Inflammatory macrophage (primary cell): Measurements from ENCODE around the gene SAMD4A.
"Not testable (repeated sequence)": the region's sequence is repeated elsewhere in the genome, so short reads cannot be mapped to it uniquely, and the experiment has no call there.

Experiments
- DNase-seq, 2 donors: peaks; one replicate each; pipeline ENCODE4 v3.0.0-alpha.2; 2020 to 2022

Gene SAMD4A

DNA sequence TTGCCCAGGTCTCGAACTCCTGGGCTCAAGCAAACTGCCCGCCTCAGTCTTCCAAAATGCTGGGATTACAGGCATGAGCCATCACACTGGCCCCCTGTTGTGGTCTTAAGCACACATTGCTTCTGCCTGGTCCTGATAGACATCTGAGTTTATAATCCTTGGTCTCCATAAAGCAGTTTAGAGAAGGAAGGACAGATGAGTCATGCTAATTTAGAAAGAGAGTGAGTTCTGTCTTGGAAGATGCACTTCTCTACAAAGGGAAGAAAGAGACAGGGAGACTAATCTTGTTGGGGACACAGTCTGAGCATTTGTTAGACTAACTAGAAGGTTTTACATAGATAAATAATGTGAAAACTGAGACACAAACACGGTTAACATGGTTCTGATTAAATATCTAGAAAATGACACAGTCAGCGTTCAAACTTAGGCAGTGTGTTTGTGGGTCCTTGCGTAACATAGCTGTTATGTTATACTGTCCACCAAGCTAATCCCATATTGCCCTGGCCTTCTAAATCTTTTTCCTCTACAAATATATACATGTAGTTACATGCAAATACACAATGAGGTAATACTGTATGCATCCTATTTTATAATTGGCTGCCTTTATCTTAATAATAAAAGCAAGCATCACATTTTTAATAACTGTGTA is 31.0 kb downstream of the SAMD4A start:
- peak; percentile 21 to 48 for DNase-seq

DNA sequence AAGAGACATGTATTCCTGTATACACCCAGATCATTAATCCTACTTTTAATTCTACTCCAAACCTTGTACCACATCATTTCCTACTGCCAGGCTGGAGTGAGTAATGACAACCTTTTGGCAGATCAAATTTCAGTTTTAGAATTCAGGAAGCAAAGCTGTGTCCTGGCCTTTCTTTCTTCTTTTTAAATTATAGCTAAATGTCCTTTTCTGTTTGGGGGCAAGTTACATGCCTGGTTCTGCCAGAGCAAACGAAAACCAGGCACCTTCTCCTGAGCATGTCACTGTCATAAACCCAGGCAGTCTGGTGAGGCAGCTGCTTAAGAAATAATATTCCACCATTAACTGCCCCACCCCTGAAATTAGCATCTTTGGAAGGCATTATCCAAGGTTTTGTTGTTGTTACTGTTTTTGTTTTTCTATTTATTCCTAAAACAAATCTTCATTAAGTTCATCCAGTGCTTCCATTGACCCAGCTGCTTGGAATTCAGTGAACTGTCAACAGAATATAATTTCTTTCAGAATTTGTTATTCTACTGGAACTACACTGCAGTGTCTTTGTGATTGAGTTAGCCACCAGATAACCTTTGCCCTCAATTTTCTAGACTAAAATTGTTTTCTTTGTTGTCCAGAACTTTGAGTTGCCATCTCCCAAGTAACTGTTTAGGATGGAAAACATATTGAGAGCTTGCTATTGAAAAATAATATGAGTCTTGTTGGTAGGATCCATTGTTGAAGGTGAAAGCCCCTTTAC is 33.2 kb downstream of the SAMD4A start:
- no peak for DNase-seq

DNA sequence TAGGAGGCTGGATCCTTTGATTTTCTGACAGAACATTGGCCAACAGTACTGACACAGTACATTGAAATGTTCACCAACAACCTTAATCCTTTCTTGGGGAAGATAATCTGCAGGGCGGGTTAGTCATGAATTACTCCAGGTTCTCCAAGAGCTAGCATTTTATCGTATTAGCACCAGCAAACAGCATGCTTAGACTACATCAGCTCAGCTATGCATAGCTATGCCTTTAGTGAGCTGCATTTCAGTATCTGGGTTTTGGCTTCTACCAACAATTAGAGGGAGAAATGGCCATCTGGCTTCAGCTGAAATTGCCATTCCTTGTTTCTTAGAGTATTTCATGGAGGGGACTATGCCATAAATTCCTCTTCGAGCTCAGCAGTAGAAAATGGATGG is 33.8 kb downstream of the SAMD4A start:
- no peak for DNase-seq

DNA sequence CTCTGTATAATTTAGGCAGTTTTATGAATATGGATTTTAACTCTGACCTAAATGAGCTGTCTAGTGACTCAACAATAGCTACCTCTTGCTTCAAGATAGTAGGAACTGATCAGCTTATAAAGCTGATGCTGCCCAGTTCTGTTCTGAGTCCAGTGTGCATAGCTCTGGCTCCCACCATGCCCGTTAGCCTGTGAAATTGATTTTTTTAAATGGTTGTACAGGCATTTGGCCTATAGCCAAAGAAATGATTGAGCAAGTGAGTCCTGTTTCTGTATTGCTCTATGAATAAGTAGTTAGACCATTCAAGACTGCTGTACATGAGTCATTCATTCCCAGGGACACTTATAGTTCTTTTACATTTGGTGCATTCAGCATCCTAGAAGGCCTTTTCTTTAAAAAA is 36.4 kb downstream of the SAMD4A start:
- peak in 1 of 2 donors; percentile 11 for DNase-seq

DNA sequence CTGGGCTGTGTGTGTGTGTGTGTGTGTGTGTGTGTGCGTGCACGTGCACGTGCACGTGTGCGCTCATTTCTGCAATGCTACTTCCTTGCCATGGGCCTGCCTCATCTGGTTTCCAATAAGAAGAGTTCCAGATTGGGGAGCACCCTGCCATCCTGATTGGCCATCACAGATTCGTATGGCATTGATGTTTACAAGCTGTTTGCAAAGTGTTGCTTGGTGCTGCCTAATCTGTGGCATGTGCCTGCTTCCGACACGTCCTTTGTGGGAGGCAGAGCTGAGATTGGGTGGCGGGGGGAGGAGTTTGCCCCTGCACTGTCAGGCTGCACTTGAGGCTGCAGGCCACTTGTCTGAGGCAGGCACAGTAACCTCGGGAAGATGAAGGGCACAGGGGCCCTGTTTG is 39.2 kb downstream of the SAMD4A start:
- DNase-seq = no peak

DNA sequence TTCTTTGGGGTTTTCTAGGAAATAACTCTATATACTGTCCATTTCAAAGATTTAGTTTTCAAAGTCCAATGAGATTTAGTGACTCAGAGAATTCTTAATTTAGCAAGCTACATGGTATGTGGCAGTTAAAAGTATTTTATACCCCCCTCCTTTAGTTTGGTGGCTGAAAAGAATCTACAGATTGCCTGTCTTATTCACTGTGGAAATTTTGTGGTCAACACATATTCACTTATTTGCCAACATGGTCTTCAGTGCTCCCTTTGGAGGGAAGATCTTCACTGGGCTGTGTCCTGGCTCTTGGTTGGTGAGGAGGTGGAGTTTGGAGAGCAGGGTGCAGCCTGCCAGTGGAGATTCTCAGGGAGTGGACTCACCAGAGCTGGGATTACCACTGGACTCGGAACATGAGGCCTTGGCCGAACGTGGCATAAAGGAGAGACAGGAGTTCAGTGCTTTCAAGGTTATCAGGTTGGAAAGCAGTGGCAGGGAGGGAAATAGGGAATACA is 39.8 kb downstream of the SAMD4A start:
- DNase-seq = no peak

DNA sequence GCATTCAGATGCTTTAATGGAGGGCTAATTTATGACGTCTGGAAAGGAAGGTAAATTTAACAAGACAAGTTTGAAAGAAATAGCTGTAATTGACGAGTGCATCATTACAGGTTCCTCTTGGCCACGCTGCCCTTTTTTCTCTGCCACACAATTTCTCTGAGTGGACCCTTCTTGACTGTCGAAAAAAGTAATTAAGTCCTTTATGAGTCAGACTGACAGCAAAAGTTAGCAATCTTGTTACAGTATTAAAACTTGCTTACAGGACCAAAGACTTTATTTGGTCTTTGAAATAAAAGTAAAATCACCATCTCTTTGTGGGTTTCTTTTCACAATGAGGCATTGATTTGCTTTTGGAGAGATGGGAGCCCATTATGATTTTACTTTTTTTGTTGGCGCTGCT is 42.6 kb downstream of the SAMD4A start:
- no peak for DNase-seq

DNA sequence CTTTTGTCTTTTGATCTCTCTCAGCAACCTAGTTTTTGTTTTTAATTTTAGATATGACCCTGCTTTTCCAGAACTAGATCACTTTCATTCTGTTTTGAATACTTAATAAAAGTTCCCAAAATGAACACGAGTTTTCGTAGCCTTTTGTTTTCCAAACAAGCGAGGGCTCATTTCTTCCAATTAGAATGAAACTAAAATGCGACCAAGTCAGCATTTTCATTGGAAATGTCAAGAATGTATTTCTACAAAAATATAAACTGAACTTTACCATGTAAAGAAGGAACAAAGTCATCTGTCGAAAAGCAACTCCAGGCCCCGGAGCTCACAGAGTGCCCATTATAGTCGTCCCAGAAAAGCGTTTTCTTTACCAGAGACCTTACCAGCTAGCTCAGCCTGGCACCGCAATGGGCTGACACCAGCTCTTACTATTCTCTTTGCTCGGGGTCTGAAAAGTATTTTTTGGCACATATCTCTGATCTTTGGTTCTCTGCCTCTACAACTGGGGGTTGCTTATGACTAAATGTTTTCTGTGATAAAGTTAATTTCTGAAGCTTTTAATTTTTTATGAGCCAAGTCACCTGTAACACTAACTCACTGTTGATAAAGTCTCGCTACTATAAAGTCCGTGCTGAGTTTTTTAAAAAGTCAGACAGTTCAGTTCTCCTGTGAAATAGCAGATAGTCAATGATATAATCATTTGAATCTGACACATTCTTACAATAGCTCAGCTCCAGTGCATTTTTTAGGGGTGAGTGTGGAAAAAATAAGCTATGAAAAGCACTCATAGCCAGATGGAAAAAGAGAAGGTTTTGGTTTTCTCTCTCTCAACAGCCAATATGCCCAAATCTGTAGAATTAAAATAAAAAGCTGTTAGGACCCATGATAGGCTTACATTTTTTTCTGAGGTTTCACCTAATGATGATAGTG is 43.4 kb downstream of the SAMD4A start:
- DNase-seq = no peak

DNA sequence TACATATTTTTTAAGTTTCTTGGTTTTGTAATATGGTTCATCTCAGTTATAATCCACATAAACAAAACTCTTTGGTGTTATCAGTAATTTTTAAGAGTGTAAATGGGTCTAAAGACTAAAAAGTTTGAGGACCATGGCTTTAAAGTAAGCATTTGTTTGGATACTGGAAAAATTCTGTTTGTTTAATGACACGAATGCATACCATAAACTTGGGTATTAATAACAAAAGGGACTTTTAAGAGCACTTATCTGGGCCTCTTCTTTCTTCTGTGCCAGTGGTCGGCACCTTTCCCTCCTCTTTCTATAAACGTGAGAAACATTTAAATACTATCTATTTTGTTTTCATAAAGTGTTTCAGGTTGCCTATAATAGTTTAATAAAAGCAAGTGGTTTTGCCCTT is 47.4 kb downstream of the SAMD4A start:
- no peak for DNase-seq

DNA sequence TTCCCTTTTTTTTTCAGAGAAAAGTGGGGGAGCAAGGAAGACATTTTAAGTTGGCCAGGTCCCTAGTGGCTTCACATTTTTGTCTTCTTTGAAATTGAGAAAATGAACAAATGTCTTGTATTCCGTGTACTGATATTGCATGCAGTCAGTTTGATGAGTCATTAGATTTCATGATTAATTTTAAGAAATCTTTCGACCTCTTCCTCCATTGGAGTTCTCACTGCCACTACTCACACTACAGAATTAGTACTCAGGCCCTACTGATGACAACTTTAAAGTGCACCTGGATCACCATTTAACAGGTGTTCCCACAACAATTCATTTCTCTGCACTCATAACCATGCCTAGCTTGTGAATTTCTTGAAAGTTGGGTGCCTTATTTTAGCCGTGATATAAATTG is 50.5 kb downstream of the SAMD4A start:
- DNase-seq = peak in 1 of 2 donors; percentile 48

DNA sequence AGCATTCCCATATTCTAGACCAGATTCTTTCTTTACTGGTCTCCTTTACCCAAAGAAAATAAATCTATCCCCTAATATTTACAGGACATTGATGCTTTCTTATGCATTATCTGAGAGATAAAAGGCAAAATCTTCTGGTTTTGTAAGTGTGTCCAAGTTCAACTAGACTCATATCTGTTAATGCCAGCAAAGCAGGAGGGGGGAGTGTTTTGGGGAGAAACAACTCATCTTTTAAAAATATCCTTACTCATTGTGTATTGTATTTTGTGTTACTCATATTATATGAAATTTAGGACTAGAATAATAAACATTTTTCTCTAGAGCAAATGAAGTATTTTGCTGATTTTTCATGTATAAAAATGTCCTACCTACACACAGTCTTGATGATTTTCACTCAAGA is 54.8 kb downstream of the SAMD4A start:
- DNase-seq = no peak

DNA sequence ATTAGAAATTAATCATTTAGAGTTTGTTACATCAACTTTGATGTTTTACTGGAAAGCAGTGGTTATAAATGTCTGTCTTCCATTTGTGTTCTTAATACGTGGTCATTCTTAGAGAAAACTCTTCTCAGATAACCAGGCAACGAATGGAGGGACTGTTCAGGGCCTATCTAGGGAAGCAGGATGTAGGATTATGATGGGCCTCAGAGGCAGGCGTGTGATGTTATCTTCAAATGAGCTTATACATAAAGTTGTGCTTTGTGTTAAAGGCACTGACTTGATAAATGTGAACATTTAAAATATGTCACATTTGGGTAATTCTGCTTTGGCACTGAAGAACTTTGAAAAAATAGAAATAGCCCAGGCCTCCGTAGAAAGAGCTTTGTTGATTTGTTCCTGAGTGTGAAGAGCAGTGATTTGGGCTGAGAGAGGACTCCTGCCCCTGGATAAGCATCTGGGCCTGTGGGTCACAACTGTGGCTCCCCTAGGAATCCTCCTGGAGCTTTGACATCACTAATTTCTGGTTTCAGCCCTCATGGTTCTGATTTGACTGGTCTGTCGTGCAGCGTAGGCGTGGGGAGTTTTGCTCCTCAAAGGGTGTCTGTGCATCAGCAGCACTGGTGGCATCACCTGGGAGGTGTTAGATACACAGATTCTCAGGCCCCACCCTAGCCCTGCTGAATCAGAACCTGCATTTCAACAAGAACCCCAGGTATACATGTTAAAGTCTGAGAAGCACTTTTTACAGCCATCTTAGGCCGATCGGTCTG is 55.4 kb downstream of the SAMD4A start:
- no peak for DNase-seq

DNA sequence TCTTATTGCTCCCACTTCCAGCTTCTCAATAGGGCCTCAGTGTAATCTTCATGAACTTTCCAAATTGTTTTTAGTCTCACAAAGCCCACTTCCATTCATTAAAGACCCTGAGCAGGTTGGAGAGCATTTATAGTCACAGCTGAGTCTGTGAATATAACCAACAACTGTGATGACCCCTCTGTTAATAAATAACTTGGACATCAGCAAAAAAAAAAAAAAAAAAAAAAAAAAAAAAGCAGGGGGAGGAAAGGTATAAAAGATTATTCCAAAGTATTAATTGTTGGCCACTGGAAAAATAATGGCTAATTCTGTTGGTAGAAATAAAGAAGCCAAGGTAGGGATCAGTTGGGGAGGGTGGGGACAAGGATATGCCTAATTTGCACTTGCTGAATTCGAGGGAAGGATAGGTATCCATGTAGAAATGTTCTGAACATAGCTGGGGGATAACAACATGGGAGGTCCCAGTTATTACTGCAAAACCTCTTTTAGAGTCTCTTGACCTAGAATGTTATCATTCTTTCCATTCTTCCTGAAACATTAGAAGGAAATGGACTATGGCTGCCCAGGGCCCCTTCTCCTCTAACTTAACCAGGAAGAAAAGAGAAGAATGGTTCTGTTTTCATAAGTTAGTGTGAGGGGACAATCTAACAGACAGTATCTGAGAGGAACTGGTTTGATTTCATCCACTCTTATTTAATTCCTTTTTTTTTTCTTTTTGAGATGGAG is 56.5 kb downstream of the SAMD4A start:
- DNase-seq = no peak

DNA sequence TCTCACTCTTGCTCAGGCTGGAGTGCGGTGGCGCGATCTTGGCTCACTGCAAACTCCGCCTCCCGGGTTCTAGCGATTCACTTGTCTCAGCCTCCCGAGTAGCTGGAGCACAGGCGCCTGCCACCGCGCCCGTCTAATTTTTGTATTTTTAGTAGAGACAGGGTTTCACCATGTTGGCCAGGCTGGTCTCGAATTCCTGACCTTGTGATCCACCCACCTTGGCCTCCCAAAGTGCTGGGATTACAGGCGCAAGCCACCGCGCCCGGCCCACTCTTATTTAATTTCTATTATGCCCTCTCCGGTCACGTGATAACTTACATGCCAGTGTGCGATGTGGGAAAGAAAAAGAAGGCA is 57.1 kb downstream of the SAMD4A start:
- DNase-seq = not testable (repeated sequence)

DNA sequence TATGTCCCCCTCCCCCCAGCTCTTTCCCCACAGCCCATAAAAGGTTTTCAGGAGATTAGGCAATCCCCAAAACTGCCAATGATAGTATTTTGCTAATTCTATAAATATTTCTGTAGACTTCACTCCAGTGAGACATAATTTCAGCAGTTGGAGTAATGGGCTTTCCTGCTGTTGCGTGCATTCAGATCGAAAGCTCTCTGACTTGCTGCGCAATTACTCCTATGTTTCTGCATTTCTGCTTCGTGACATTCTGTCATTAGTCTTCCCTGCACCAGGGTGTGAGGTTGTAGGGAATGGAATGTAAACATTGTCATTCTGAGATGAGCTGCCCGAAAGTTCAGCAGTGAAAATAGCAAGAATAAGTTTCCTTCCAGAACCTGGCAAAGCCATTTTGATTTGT is 58.2 kb downstream of the SAMD4A start:
- DNase-seq = peak in 1 of 2 donors; percentile 29

DNA sequence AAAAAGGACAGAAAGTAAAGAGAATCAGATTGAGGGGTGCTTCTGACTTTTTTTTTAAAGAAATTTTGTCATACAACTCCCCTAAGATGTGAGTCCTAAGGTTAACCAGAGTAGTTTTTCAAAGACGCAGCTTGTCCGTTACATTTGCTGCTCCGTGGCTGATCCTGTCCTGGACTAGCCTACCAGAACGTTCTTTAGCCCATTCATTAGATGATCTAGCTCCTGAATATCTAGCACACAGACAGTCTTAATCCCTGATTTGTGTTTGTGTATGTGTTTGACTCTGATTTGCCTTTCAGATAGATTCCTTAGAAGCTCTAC is 60.3 kb downstream of the SAMD4A start:
- no peak for DNase-seq

DNA sequence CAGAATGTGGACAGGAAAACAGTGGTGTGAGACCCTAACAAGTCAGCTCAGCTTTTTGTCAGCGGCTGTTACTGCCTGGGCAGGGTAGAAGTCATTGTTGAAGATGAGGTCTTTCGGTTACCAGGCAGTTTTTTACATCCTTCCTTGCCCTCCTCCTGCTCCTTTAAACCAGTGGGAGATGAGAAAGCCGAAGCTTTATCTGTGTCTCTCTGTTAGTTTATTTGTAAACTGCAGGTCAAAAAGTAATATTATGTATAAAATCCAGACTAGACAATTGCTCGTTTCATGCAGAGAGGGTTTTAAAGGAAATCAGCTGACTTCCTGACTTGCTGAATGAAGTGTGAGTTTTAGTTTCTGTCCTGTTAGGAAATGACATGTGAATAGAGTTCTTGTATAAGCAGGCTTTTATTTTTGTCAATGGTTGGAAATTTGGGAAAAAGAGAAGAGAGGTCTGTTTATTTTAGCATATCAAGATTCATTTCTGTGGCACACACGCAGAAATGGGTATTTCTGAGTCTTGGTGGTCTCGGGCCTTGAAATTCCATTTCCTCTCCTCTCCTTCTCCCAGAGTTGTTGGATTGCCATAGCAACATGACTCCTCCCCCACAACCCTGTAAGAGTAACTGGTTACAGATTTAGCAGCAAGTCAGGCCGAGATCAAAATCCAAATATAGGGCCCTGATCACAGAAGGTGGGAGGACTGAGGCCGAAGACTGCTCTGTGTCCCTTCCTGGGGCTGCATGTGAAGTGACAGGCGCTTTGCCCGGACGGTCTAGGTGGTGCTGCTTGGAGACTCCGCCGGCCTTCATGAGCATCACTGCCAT is 60.8 kb downstream of the SAMD4A start:
- peak; percentile 50 to 53 for DNase-seq

DNA sequence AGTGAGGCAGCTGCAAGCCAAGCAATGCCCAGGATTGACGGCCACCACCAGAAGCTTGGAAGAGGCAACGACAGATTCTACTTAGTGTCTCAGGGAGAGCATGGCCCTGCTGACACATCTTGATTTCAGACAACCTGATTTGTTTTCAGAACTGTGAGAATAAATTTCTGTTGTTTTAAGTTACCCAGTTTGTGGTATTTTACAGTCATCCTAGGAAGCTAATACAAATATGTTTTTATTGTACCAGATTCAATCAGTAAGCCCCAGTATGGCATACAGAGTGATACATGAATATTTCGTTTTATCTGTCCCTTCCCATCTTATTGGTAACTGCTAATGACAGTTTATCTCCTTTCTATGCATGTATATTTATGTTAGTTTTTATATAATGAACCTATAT is 62.3 kb downstream of the SAMD4A start:
- no peak for DNase-seq

DNA sequence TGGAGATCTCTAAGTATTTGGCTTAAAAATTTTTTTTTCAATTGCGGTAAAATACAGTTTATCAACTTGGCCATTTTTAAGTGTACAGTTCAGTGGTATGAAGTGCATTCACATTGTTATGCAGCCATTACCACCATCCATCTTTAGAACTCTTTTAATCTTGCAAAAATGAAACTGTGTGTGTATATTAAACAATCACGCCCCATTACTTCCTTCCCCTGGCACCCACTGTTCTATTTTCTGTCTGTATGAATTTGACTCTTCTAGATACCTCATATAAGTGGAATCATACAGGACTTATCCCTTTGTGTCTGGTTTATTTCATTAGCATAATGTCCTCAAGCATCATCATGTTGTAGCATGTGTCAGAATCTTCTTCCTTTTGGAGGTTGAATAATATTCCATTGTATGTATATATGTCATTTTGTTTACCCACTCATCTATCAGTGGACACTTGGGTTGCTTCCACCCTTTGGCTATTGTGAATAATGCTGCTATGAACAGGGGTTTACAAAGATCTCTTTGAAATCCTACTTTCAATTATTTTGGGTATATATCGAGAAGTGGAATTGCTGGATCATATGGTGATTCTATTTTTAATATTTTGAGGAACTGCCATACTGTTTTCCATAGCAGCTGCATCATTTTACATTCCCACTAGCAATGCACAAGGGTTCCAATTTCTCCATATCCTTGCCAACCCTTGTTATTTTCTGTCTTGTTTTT is 62.9 kb downstream of the SAMD4A start:
- DNase-seq = peak in 1 of 2 donors; percentile 12

DNA sequence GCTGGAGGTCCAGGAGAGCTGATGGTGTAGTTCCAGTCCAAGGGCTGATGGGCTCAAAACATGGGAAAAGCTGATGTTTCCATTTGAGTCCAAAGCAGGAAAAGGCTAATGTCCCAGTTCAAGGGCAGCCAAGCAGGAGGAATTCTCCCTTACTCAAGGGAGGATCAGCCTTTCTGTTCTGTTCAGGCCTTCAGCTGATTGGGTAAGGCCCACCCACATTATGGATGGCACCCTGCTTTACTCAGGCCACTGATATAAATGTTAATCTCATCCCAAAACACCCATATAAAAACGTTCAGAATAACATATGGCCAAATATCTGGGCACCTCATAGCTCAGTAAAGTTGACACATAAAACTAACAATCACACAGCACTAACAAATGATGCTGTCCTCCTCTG is 64.1 kb downstream of the SAMD4A start:
- no peak for DNase-seq
